Measurements from ENCODE around the gene OPCML.

The OPCML gene

GRCh38 chr11:133064152-133064877 lies 468.0 kb downstream of the OPCML start:
- DNase-seq, result no peak

- no peak for DNase-seq
Measured at GRCh38 chr11:133058501-133058900, 473.8 kb downstream of the OPCML start.

- no peak for DNase-seq
Measured at GRCh38 chr11:133053124-133053776, 479.1 kb downstream of the OPCML start.

- DNase-seq, result no peak
Measured at GRCh38 chr11:133052537-133052936, 479.8 kb downstream of the OPCML start.

- no peak for DNase-seq
Measured at GRCh38 chr11:133049244-133050019, 482.9 kb downstream of the OPCML start.

- no peak for DNase-seq
Measured at GRCh38 chr11:133048270-133048669, 484.0 kb downstream of the OPCML start.

GRCh38 chr11:133047771-133048115 lies 484.6 kb downstream of the OPCML start:
- DNase-seq, result no peak

- DNase-seq, result no peak
Measured at GRCh38 chr11:133047036-133047770, 485.1 kb downstream of the OPCML start.

GRCh38 chr11:133046252-133046651 lies 486.0 kb downstream of the OPCML start:
- DNase-seq, result no peak

- DNase-seq, result no peak
Measured at GRCh38 chr11:133041928-133042882, 490.1 kb downstream of the OPCML start.

- no peak for DNase-seq
Measured at GRCh38 chr11:133041181-133041580, 491.1 kb downstream of the OPCML start.

GRCh38 chr11:133040289-133040900 lies 491.9 kb downstream of the OPCML start:
- no peak for DNase-seq

- DNase-seq, result no peak
Measured at GRCh38 chr11:133038850-133039249, 493.5 kb downstream of the OPCML start.

GRCh38 chr11:133034929-133035328 lies 497.4 kb downstream of the OPCML start:
- DNase-seq, result no peak

- no peak for DNase-seq
Measured at GRCh38 chr11:133029107-133029506, 503.2 kb downstream of the OPCML start.

- no peak for DNase-seq
Measured at GRCh38 chr11:133026952-133027351, 505.3 kb downstream of the OPCML start.

GRCh38 chr11:133024301-133024700 lies 508.0 kb downstream of the OPCML start:
- DNase-seq, result no peak

- no peak for DNase-seq
Measured at GRCh38 chr11:133023232-133023631, 509.1 kb downstream of the OPCML start.

- DNase-seq, result no peak
Measured at GRCh38 chr11:133021553-133021952, 510.7 kb downstream of the OPCML start.

GRCh38 chr11:133020372-133020714 lies 512.0 kb downstream of the OPCML start:
- no peak for DNase-seq

GRCh38 chr11:133019545-133020371 lies 512.5 kb downstream of the OPCML start:
- DNase-seq, result no peak

All from stimulated activated CD4-positive, alpha-beta T cell treated with anti-CD3 and anti-CD28 coated beads, Interleukin-4, amount 100 ng/mL, for 4 hours (primary cell).